SU-DHL-6 (cell line): Measurements from ENCODE around the gene ATXN7L1.

ENCODE experiments used
- H2AFZ ChIP-seq: fragments of 200-600 bp; sonication (generic); 2 replicates; pipeline ENCODE4 v1.6.1; 2014; ENCODE audit warnings: low read depth, mild to moderate bottlenecking, moderate library complexity, mixed read lengths, antibody characterized with exemption, low read length; ENCODE audit not compliant: severe bottlenecking
- H3F3A ChIP-seq: fragments of 200-600 bp; shearing (Covaris generic); 2 replicates; pipeline ENCODE4 v1.6.0; 2016; ENCODE audit warnings: antibody characterized with exemption, mild to moderate bottlenecking; ENCODE audit not compliant: insufficient read depth
- H3K27ac ChIP-seq: fragments of 200-600 bp; sonication (generic); 2 replicates; pipeline ENCODE4 v1.5.1; 2016; ENCODE audit warnings: low read depth, mild to moderate bottlenecking, low read length, moderate library complexity, mixed read lengths
- H3K27me3 ChIP-seq: fragments of 200-600 bp; sonication (generic), shearing (Covaris generic); 2 replicates; pipeline ENCODE4 v1.6.0; 2014; ENCODE audit warnings: mild to moderate bottlenecking, low read length
- H3K36me3 ChIP-seq: fragments of 200-600 bp; sonication (generic); 2 replicates; pipeline ENCODE4 v1.6.1; 2014; ENCODE audit warnings: mild to moderate bottlenecking, low read length, mixed read lengths
- H3K4me2 ChIP-seq: fragments of 300-600, 200-600 bp; shearing (Covaris generic), sonication (generic); 2 replicates; pipeline ENCODE4 v1.6.0; 2014; ENCODE audit warnings: low read length, low read depth, mild to moderate bottlenecking; ENCODE audit not compliant: poor library complexity, severe bottlenecking
- H3K4me3 ChIP-seq: fragments of 200-600 bp; sonication (generic); 2 replicates; pipeline ENCODE4 v1.5.1; 2014; ENCODE audit warnings: antibody characterized with exemption, low read length, mild to moderate bottlenecking, mixed read lengths; ENCODE audit not compliant: insufficient read depth, poor library complexity, severe bottlenecking
- H3K79me2 ChIP-seq: fragments of 200-600 bp; sonication (generic); 2 replicates; pipeline ENCODE4 v1.6.1; 2014; ENCODE audit warnings: mild to moderate bottlenecking, low read length, moderate library complexity; ENCODE audit not compliant: insufficient read depth
- H3K9ac ChIP-seq: fragments of 200-600 bp; sonication (generic); 2 replicates; pipeline ENCODE4 v1.7.0; 2014; ENCODE audit warnings: mild to moderate bottlenecking, low read length
- H3K9me2 ChIP-seq: fragments of 200-600 bp; sonication (generic); replicated peaks from 2 replicates; pipeline ENCODE4 v1.6.1; 2014; ENCODE audit warnings: low read length; ENCODE audit not compliant: insufficient read depth
- H3K9me3 ChIP-seq: fragments of 200-600 bp; sonication (generic); 2 replicates; pipeline ENCODE4 v1.6.1; 2014; ENCODE audit warnings: low read length, mixed read lengths; ENCODE audit not compliant: insufficient read depth
- H4K20me1 ChIP-seq: fragments of 200-600 bp; sonication (generic); 2 replicates; pipeline ENCODE4 v1.6.1; 2014; ENCODE audit warnings: low read depth, mild to moderate bottlenecking, antibody characterized with exemption, low read length, moderate library complexity, mixed read lengths
- CTCF ChIP-seq: fragments of 200-600 bp; sonication (generic); IDR thresholded peaks from one replicate; pipeline ENCODE4 v1.5.1; 2017; ENCODE audit warnings: antibody characterized with exemption, mild to moderate bottlenecking, low read length, moderate library complexity; ENCODE audit not compliant: insufficient read depth, poor library complexity, severe bottlenecking
- EZH2phosphoT487 ChIP-seq: fragments of 200-600 bp; sonication (generic), shearing (Covaris generic); conservative IDR thresholded peaks from 2 replicates; pipeline ENCODE4 v1.6.1; 2018; ENCODE audit warnings: mild to moderate bottlenecking, antibody characterized with exemption, low read length, moderate library complexity, mixed read lengths

Gene ATXN7L1

GRCh38 chr7:105680505-105681187, 195.8 kb downstream of the ATXN7L1 start:
- Histone ChIP-seq H3K27ac (no peak overlapping the region), H3K4me2 (no peak overlapping the region)

GRCh38 chr7:105678811-105679495, 197.4 kb downstream of the ATXN7L1 start:
- TF ChIP-seq CTCF (no peak), EZH2phosphoT487 (no peak)
- H3K9ac ChIP-seq, result peak overlapping the region; percentile 22
- H3K36me3 ChIP-seq, result no peaks in the 10 kb centered on the region
- no peaks in the 10 kb centered on the region for H3K27me3 ChIP-seq
- H3K79me2 ChIP-seq, result no peaks in the 10 kb centered on the region
- H3F3A ChIP-seq, result no peaks in the 10 kb centered on the region
- H2AFZ ChIP-seq, result peak overlapping the region; percentile 70
- no peak overlapping the region for H3K27ac ChIP-seq
- no peaks in the 10 kb centered on the region for H3K9me2 ChIP-seq
- H3K4me3 ChIP-seq, result peak overlapping the region; percentile 16
- no peaks in the 10 kb centered on the region for H4K20me1 ChIP-seq
- no peaks in the 10 kb centered on the region for H3K9me3 ChIP-seq
- H3K4me2 ChIP-seq, result peak overlapping the region; percentile 47

More at GRCh38 chr7:105680505-105681187, 195.8 kb downstream of the ATXN7L1 start:
- no peaks in the 10 kb centered on the region for H3K79me2 ChIP-seq
- no peaks in the 10 kb centered on the region for H3K9me2 ChIP-seq
- H3K9me3 ChIP-seq, result no peaks in the 10 kb centered on the region
- H3K9ac ChIP-seq, result no peak overlapping the region
- H3K36me3 ChIP-seq, result no peaks in the 10 kb centered on the region
- H3K4me3 ChIP-seq, result no peak overlapping the region
- H3F3A ChIP-seq, result no peaks in the 10 kb centered on the region
- H3K27me3 ChIP-seq, result no peaks in the 10 kb centered on the region
- TF ChIP-seq CTCF (no peak), EZH2phosphoT487 (no peak)
- no peak overlapping the region for H2AFZ ChIP-seq
- H4K20me1 ChIP-seq, result no peaks in the 10 kb centered on the region

GRCh38 chr7:105677817-105678573, 198.4 kb downstream of the ATXN7L1 start:
- peak overlapping the region; percentile 70 for H2AFZ ChIP-seq
- H3K27ac ChIP-seq, result peak overlapping the region; percentile 13; the same call in 1 of the 2 replicates
- H3K9me3 ChIP-seq, result no peaks in the 10 kb centered on the region
- H3K36me3 ChIP-seq, result no peaks in the 10 kb centered on the region
- H3K4me3 ChIP-seq, result peak overlapping the region; percentile 16
- no peaks in the 10 kb centered on the region for H3F3A ChIP-seq
- H3K4me2 ChIP-seq, result peak overlapping the region; percentile 47
- no peaks in the 10 kb centered on the region for H4K20me1 ChIP-seq
- no peak for TF ChIP-seq CTCF
- no peak for TF ChIP-seq EZH2phosphoT487
- no peaks in the 10 kb centered on the region for H3K27me3 ChIP-seq
- no peaks in the 10 kb centered on the region for H3K9me2 ChIP-seq
- H3K79me2 ChIP-seq, result no peaks in the 10 kb centered on the region
- H3K9ac ChIP-seq, result peak overlapping the region; percentile 22
